GM19463 (cell line): Measurements from ENCODE around the gene CCDC85C.

Source experiments
- ATAC-seq: cut with Tn5 transposase; IDR thresholded peaks from one replicate; pipeline ENCODE4 v1.9.1; 2021; ENCODE audit warnings: mild to moderate bottlenecking, moderate library complexity; ENCODE audit not compliant: unreplicated experiment

Gene CCDC85C

GRCh38 chr14:99515301-99516155 lies 88.5 kb downstream of the CCDC85C start:
- ATAC-seq = no peak

GRCh38 chr14:99514552-99515300 lies 89.3 kb downstream of the CCDC85C start:
- ATAC-seq = no peak

GRCh38 chr14:99513946-99514551 lies 90.0 kb downstream of the CCDC85C start:
- ATAC-seq = no peak

GRCh38 chr14:99513183-99513694 lies 90.8 kb downstream of the CCDC85C start:
- ATAC-seq = no peak

- no peak for ATAC-seq
These were observed 91.3 kb downstream of the CCDC85C start for GRCh38 chr14:99512571-99513182.

GRCh38 chr14:99512110-99512449 lies 91.9 kb downstream of the CCDC85C start:
- no peak for ATAC-seq

- ATAC-seq = no peak
These were observed 92.4 kb downstream of the CCDC85C start for GRCh38 chr14:99511421-99512109.

GRCh38 chr14:99510556-99511139 lies 93.4 kb downstream of the CCDC85C start:
- no peak for ATAC-seq

- ATAC-seq = no peak
These were observed 94.0 kb downstream of the CCDC85C start for GRCh38 chr14:99509871-99510555.

- ATAC-seq = no peak
These were observed 94.9 kb downstream of the CCDC85C start for GRCh38 chr14:99508896-99509629.

- no peak for ATAC-seq
These were observed 96.0 kb downstream of the CCDC85C start for GRCh38 chr14:99507860-99508640.

GRCh38 chr14:99506276-99506675 lies 97.7 kb downstream of the CCDC85C start:
- ATAC-seq = no peak

- ATAC-seq = no peak
These were observed 98.9 kb downstream of the CCDC85C start for GRCh38 chr14:99505089-99505488.

- no peak for ATAC-seq
These were observed 100.1 kb downstream of the CCDC85C start for GRCh38 chr14:99503848-99504453.

- no peak for ATAC-seq
These were observed 101.0 kb downstream of the CCDC85C start for GRCh38 chr14:99502989-99503421.

GRCh38 chr14:99497894-99498293 lies 106.1 kb downstream of the CCDC85C start:
- no peak for ATAC-seq

- ATAC-seq = no peak
These were observed 106.7 kb downstream of the CCDC85C start for GRCh38 chr14:99497341-99497740.

- ATAC-seq = no peak
These were observed 119.9 kb downstream of the CCDC85C start for GRCh38 chr14:99484106-99484505.
